Osteoblast (primary cell): Measurements from ENCODE around the gene ZG16B. TPM values are rescaled to one million over a fixed set of nuclear protein-coding genes. Genes with fewer than 3 reads are reported as not detected.

ENCODE experiments used
- DNase-seq: peaks from one replicate; pipeline ENCODE4 v3.0.0; 2011; ENCODE audit warnings: low spot score, mixed read lengths; ENCODE audit not compliant: insufficient read length; ENCODE audit errors: missing footprints
- H2AFZ ChIP-seq: 2 replicates; pipeline ENCODE4 v1.6.0; 2011; ENCODE audit warnings: mild to moderate bottlenecking, low read length
- H3K27ac ChIP-seq: 2 replicates; pipeline ENCODE4 v1.5.1; 2011; ENCODE audit warnings: mild to moderate bottlenecking, low read depth, low read length, moderate library complexity
- H3K27me3 ChIP-seq: 2 replicates; pipeline ENCODE4 v1.6.0; 2012; ENCODE audit warnings: mild to moderate bottlenecking, control low read depth, inconsistent platforms, low read length, moderate library complexity; ENCODE audit not compliant: insufficient read depth
- H3K36me3 ChIP-seq: 2 replicates; pipeline ENCODE4 v1.5.1; 2011; ENCODE audit warnings: mild to moderate bottlenecking, low read length, control low read depth, moderate library complexity; ENCODE audit not compliant: insufficient read depth
- H3K4me1 ChIP-seq: 2 replicates; pipeline ENCODE4 v1.5.1; 2011; ENCODE audit warnings: mild to moderate bottlenecking, low read length, control low read depth, moderate library complexity; ENCODE audit not compliant: insufficient read depth
- H3K4me2 ChIP-seq: 2 replicates; pipeline ENCODE4 v1.6.0; 2011; ENCODE audit warnings: mild to moderate bottlenecking, low read length; ENCODE audit not compliant: insufficient read depth
- H3K4me3 ChIP-seq: fragments of 200-600 bp; sonication (generic); 3 replicates; pipeline ENCODE4 v1.5.1; 2012; ENCODE audit warnings: mild to moderate bottlenecking, low read length, inconsistent platforms; ENCODE audit not compliant: insufficient read depth
- H3K79me2 ChIP-seq: 2 replicates; pipeline ENCODE4 v1.6.0; 2012; ENCODE audit warnings: mild to moderate bottlenecking, low read length, control low read depth, inconsistent platforms; ENCODE audit not compliant: insufficient read depth
- H3K9me3 ChIP-seq: 2 replicates; pipeline ENCODE4 v1.5.1; 2011; ENCODE audit warnings: low read depth, low read length, control low read depth
- H4K20me1 ChIP-seq: 2 replicates; pipeline ENCODE4 v1.6.0; 2012; ENCODE audit warnings: mild to moderate bottlenecking, low read length, control low read depth; ENCODE audit not compliant: insufficient read depth
- total RNA-seq: library from RNA; depleted of rRNA; stranded (reverse); fragments of >200 nt; gene quantifications from 2 replicates; pipeline ENCODE4 v1.2.3, GENCODE V29; 2012
- TF ChIP-seq, protein P1 (sequence below): IDR thresholded peaks from 2 replicates; pipeline ENCODE4 v1.5.1; 2011; ENCODE audit warnings: mild to moderate bottlenecking, low read depth, low read length, moderate library complexity; ENCODE audit errors: extremely low read depth

Gene ZG16B
- total RNA-seq, 1 donor: 1.4 TPM

DNA sequence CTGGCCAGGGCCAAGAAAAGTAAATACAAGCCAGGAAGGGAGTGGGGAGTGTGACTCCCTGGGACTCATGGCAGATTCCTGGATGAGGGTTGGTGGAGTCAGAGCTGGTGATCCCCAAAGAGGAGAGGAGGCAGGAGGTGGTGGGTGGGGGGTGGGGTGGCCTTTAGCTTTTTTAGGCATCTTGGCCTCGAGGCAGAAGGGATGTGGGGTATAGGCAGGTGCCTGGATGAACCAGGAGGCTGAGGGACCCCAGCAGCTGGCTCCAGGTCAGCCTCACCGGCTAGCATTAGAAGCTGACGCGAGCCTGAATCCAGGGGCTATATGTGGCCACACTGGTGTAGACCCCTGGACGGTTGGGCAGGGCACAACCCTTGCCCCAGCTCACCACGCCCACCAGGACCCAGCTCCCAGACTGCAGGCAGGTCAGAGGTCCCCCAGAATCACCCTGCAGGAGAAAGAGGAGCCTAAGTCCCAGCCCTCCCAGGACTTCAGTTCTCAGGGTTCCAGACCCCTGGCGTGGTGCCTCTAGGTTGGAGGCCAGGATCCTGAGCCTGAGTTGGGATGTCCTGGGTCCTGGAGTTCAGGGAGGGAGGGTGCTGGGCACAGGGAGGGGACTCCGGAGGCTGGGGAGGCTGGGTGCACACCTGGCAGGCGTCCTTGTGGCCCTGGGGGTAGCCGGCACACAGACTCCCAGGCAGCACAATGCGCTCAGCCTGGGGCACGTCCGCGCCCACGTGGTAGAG is 45.6 kb upstream of the ZG16B start:
- peaks cover 45% of the 10 kb centered on the region for H3K27me3 ChIP-seq
- H3K9me3 ChIP-seq: no peaks in the 10 kb centered on the region
- no peaks in the 10 kb centered on the region for H4K20me1 ChIP-seq
- H3K36me3 ChIP-seq: no peaks in the 10 kb centered on the region
- no peak overlapping the region for H3K4me3 ChIP-seq
- no peak overlapping the region for H3K27ac ChIP-seq
- no peak overlapping the region for H3K4me2 ChIP-seq
- H3K79me2 ChIP-seq: no peaks in the 10 kb centered on the region
- H3K4me1 ChIP-seq: no peaks in the 10 kb centered on the region
- DNase-seq: peak; percentile 57
- no peak overlapping the region for H2AFZ ChIP-seq
- TF ChIP-seq, protein P1, sequence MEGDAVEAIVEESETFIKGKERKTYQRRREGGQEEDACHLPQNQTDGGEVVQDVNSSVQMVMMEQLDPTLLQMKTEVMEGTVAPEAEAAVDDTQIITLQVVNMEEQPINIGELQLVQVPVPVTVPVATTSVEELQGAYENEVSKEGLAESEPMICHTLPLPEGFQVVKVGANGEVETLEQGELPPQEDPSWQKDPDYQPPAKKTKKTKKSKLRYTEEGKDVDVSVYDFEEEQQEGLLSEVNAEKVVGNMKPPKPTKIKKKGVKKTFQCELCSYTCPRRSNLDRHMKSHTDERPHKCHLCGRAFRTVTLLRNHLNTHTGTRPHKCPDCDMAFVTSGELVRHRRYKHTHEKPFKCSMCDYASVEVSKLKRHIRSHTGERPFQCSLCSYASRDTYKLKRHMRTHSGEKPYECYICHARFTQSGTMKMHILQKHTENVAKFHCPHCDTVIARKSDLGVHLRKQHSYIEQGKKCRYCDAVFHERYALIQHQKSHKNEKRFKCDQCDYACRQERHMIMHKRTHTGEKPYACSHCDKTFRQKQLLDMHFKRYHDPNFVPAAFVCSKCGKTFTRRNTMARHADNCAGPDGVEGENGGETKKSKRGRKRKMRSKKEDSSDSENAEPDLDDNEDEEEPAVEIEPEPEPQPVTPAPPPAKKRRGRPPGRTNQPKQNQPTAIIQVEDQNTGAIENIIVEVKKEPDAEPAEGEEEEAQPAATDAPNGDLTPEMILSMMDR: no peak

DNA sequence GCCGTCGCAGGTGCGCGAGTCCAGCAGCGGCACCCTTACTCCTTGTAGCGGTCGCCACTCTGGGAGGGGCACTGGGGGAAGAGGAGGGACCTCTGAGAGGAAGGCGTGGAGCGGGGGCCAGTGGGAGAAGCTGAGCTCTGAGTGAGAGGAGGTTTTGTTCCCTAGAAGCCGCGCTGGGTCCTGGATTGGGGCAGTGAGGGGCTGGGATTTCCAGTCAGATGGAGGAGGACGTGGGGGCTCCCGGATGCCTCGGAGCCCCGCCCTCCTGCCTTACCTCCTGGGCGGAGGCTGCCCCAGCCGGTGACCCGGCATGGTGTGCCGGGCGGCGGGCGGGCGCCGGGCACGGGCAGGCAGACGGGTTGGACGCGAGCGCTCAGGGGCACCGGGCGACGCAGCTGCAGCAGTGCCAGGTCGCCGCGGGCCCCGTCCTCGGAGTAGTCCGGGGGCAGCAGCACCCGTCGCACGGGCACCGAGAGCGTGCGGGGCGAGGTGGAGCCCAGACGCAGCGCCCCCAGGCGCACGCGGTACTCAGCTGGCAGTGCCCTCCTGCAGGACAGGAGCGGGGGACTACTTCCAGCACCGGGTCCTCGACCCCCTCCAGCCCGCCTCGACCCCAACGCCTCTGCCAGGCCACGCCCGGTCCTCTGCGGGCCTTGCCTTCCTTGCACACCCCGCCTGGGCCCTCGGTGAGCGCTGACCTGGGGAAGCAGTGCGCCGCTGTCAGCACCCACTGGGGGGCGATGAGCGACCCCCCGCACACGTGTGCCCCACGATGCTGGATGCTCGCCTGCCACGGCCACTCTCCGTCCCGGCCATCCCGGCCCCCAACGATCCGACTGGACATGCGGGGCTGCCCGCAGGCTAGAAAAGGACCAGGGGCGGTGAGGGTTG is 44.8 kb upstream of the ZG16B start:
- H3K79me2 ChIP-seq: no peaks in the 10 kb centered on the region
- no peak overlapping the region for H3K27ac ChIP-seq
- no peak overlapping the region for H3K4me3 ChIP-seq
- no peak overlapping the region for H3K4me2 ChIP-seq
- H4K20me1 ChIP-seq: no peaks in the 10 kb centered on the region
- no peaks in the 10 kb centered on the region for H3K9me3 ChIP-seq
- H2AFZ ChIP-seq: no peak overlapping the region
- DNase-seq: peak; percentile 81
- H3K27me3 ChIP-seq: peaks cover 50% of the 10 kb centered on the region
- TF ChIP-seq, protein P1: no peak
- H3K36me3 ChIP-seq: no peaks in the 10 kb centered on the region
- no peaks in the 10 kb centered on the region for H3K4me1 ChIP-seq

DNA sequence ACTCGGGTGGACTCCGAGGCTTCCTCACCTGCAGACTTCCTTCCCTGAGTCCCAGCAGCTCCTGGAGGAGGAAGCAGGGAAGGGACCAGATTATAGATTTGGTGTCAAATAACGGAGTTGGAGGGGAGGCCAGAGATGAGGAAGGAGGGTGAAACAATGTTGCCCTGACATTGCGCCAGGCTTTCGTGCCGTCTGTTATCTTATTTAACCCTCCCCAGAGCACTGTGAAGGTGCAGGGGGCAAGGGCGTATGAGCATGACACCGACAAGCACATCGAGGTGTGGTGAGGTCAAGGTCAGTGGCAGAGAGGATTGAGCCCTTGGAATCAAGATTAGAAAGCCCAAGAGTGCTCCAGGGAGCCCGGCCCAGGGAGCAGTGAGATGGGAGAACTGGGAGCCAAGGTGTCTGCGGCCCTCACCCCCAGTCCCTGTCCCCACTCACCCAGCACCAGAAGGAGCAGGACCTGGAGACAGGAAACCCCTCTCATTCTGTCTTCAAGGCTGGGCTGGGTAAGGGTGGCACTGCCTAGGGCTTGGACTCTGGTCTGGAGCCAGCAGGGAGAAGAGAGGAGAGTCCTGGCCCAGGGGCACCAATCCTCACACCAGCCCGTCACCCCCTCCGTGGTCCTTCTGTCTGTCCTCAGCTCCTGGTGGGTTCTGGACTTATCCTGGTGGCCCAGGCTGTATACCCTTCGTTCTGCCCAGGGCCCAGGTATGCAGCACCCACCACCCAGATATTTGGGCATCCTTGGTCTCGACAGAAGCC is 43.9 kb upstream of the ZG16B start:
- no peaks in the 10 kb centered on the region for H3K79me2 ChIP-seq

More for the DNA sequence above, 43.9 kb upstream of the ZG16B start:
- Histone ChIP-seq H3K27me3 (peaks cover 59% of the 10 kb centered on the region), H3K27ac (no peak overlapping the region), H4K20me1 (no peaks in the 10 kb centered on the region), H3K4me1 (no peaks in the 10 kb centered on the region), H3K4me2 (no peak overlapping the region), H3K36me3 (no peaks in the 10 kb centered on the region), H2AFZ (no peak overlapping the region), H3K9me3 (no peaks in the 10 kb centered on the region), H3K4me3 (no peak overlapping the region)
- TF ChIP-seq, protein P1: no peak
- DNase-seq: peak; percentile 79
